Endothelial cell of umbilical vein (primary cell): ENCODE results near the gene CACNA1E. TPM values are rescaled to one million over a fixed set of nuclear protein-coding genes. Genes with fewer than 3 reads are reported as not detected.

ENCODE experiments used
- BruUV-seq: library from RNA; stranded (reverse); fragments of 400-500 nt; replicated peaks from 2 replicates; lab custom pipeline; 2021; lab: Mats Ljungman, UMichigan
- CTCF ChIA-PET: fragments of 300-600, 350-600 bp; sonication (Branson Sonifier 250); formaldehyde crosslinking; loops from one replicate; lab custom pipeline; 2021; ENCODE audit warnings: antibody characterized with exemption, inconsistent platforms; lab: Charles Lee
- POLR2A ChIA-PET: fragments of 300-600, 350-600 bp; sonication (Branson Sonifier 250); formaldehyde crosslinking; loops from one replicate; lab custom pipeline; 2021; ENCODE audit warnings: antibody characterized with exemption, inconsistent platforms; lab: Charles Lee
- DNase-seq: peaks from one replicate; pipeline ENCODE4 v3.0.0-alpha.2; 2011; ENCODE audit warnings: low read depth, low spot score
- FAIRE-seq: peaks from 2 replicates; lab custom pipeline; 2011; peaks lifted over from hg19 to GRCh38; lab: Jason Lieb, UNC
- H2AFZ ChIP-seq: 2 replicates; pipeline ENCODE4 v1.6.0; 2012; ENCODE audit warnings: low read depth, low read length, control low read depth, inconsistent platforms
- H3K27ac ChIP-seq: 2 replicates; pipeline ENCODE4 v1.5.1; 2011; ENCODE audit warnings: low read depth, mild to moderate bottlenecking, control low read depth, low read length, moderate library complexity; ENCODE audit not compliant: insufficient read depth
- H3K27me3 ChIP-seq, 2 experiments: 2 replicates each; pipeline versions ENCODE4 v1.6.0 to v1.6.1; 2011; ENCODE audit warnings: low read length in 2 of 2, mixed read lengths in 1 of 2; ENCODE audit not compliant: control insufficient read depth in 2 of 2, insufficient read depth in 2 of 2
- H3K36me3 ChIP-seq, 2 experiments: 2 replicates in 1 of 2; 3 replicates in 1 of 2; pipeline ENCODE4 v1.5.1; 2011; ENCODE audit warnings: low read length in 2 of 2, mild to moderate bottlenecking in 1 of 2, moderate library complexity in 1 of 2; ENCODE audit not compliant: control insufficient read depth in 2 of 2, insufficient read depth in 2 of 2; ENCODE audit errors: extremely low read depth in 1 of 2
- H3K4me1 ChIP-seq: 3 replicates; pipeline ENCODE4 v1.5.1; 2011; ENCODE audit warnings: mild to moderate bottlenecking, low read length; ENCODE audit not compliant: control insufficient read depth, insufficient read depth; ENCODE audit errors: extremely low read depth
- H3K4me2 ChIP-seq: 2 replicates; pipeline ENCODE4 v1.6.1; 2011; ENCODE audit warnings: low read length, control low read depth, mixed read lengths; ENCODE audit not compliant: insufficient read depth
- H3K4me3 ChIP-seq, 3 experiments: fragments of 200-600 bp in 1 of 3; sonication (generic), shearing (Covaris generic) in 1 of 3; replicated peaks in 1 of 3; 2 replicates each; pipeline ENCODE4 v1.5.1; 2011 to 2016; ENCODE audit warnings: control low read depth in 3 of 3, low read length in 3 of 3, mild to moderate bottlenecking in 2 of 3, inconsistent platforms in 1 of 3, low read depth in 1 of 3, moderate library complexity in 1 of 3; ENCODE audit not compliant: insufficient read depth in 1 of 3
- H3K79me2 ChIP-seq: 2 replicates; pipeline ENCODE4 v1.6.0; 2012; ENCODE audit warnings: low read length, inconsistent platforms; ENCODE audit not compliant: control insufficient read depth, insufficient read depth
- H3K9ac ChIP-seq: replicated peaks from 2 replicates; pipeline ENCODE3; 2011; ENCODE audit warnings: low read length, control low read depth; ENCODE audit not compliant: insufficient read depth; ENCODE audit errors: extremely low read depth
- H3K9me1 ChIP-seq: replicated peaks from 3 replicates; pipeline ENCODE4 v1.6.0; 2011; ENCODE audit warnings: mild to moderate bottlenecking, low read length; ENCODE audit not compliant: control insufficient read depth, insufficient read depth; ENCODE audit errors: extremely low read depth
- H3K9me3 ChIP-seq: replicated peaks from 2 replicates; pipeline ENCODE4 v1.5.1; 2012; ENCODE audit warnings: low read length, inconsistent platforms; ENCODE audit not compliant: control insufficient read depth, insufficient read depth
- H4K20me1 ChIP-seq: replicated peaks from 2 replicates; pipeline ENCODE3; 2011; ENCODE audit warnings: mild to moderate bottlenecking, low read length; ENCODE audit not compliant: control insufficient read depth, insufficient read depth; ENCODE audit errors: extremely low read depth
- CTCF ChIP-seq, 2 donors: IDR thresholded peaks; 1 replicate in 1 of 2; 2 replicates in 1 of 2; pipeline ENCODE4 v1.5.1; 2011; ENCODE audit warnings: low read length in 2 of 2, mild to moderate bottlenecking in 2 of 2, moderate library complexity in 2 of 2, control low read depth in 1 of 2, inconsistent platforms in 1 of 2, low read depth in 1 of 2; ENCODE audit not compliant: insufficient read depth in 1 of 2; ENCODE audit errors: extremely low read depth in 1 of 2
- FOS ChIP-seq: IDR thresholded peaks from 2 replicates; pipeline ENCODE4 v1.6.1; 2011; ENCODE audit warnings: mild to moderate bottlenecking, low read length, moderate library complexity, borderline replicate concordance; ENCODE audit not compliant: insufficient read depth
- JUN ChIP-seq: IDR thresholded peaks from 2 replicates; pipeline ENCODE4 v1.6.1; 2011; ENCODE audit warnings: borderline replicate concordance, low read depth; ENCODE audit not compliant: insufficient read length, insufficient read depth
- MAX ChIP-seq: IDR thresholded peaks from 2 replicates; pipeline ENCODE4 v1.6.1; 2011; ENCODE audit not compliant: insufficient read depth, insufficient read length
- MYC ChIP-seq: IDR thresholded peaks from one replicate; pipeline ENCODE4 v1.6.1; 2011; ENCODE audit warnings: mild to moderate bottlenecking, low read depth, low read length
- POLR2AphosphoS5 ChIP-seq: IDR thresholded peaks from 2 replicates; pipeline ENCODE4 v1.6.1; 2012; ENCODE audit warnings: low read depth, mild to moderate bottlenecking, control low read depth, low read length, moderate library complexity; ENCODE audit not compliant: insufficient read depth
- dilution Hi-C: fragments of 300-500 bp; cut with MboI; formaldehyde crosslinking; loops from one replicate; pipeline ENCODE4 v1.15.0; 2019; ENCODE audit warnings: low sequenced_read_pairs; ENCODE audit not compliant: extremely low pct_ligation_motif_present
- intact Hi-C: fragments of 100-400 bp; cut with micrococcal nuclease; formaldehyde crosslinking; loops from one replicate; pipeline ENCODE4 v1.10.0; 2022
- polyA plus RNA-seq, 4 experiments: library from polyadenylated mRNA; depleted of rRNA in 3 of 4; stranded (reverse) in 3 of 4; unstranded in 1 of 4; fragments of >200 nt; gene quantifications; 2 replicates each; pipeline versions ENCODE4 v1.2.1 to v1.2.3, GENCODE V29; 2011 to 2012; ENCODE audit warnings: missing spikeins in 1 of 4
- total RNA-seq: library from RNA; stranded (reverse); gene quantifications from 2 replicates; pipeline ENCODE4 v1.2.3, GENCODE V29; 2021

Gene CACNA1E
- total and polyA plus RNA-seq, 2 donors (not counting 3 experiments of a cell fraction or from before 2014, with no cell fraction given) = not detected

DNA sequence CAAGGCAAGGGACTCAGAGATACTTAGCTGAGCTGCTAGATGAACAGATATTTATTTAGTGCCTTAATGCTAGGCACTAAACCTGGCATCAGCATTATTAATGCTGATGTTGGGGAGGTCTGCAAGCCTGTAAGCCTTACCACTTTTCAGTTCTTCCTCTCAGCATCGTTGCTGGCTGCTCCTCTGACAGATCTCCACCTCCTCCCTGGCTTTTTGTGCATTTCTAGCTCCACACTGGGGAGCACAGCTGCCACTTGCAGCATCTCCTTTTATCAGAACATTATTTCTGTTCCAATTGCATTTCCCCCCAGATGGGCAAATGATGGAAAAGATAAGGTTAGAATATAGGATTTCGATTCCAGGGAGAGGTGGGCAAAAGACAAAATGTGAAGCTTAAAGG lies 34.8 kb downstream of the CACNA1E start:
- dilution Hi-C loops = no loop called here
- H3K9me3 ChIP-seq = no peaks in the 10 kb centered on the region
- CTCF ChIA-PET = no interaction called here
- BruUV-seq = no TSS peak
- intact Hi-C loops = no loop called here
- no peaks in the 10 kb centered on the region for H3K4me1 ChIP-seq
- H3K36me3 ChIP-seq = no peaks in the 10 kb centered on the region
- no peak overlapping the region for H3K9ac ChIP-seq
- H3K9me1 ChIP-seq = no peaks in the 10 kb centered on the region
- DNase-seq (no peak), FAIRE-seq (no peak)
- H3K27me3 ChIP-seq = no peaks in the 10 kb centered on the region
- TF ChIP-seq MAX = no peak
- TF ChIP-seq JUN = no peak
- no peak for TF ChIP-seq CTCF (IDR thresholded peaks at IDR 0.05; ENCODE audit: extremely low read depth in 1 of 2, insufficient read depth in 1 of 2, low read depth in 1 of 2, low read length in 2 of 2)
- no peak overlapping the region for H3K4me3 ChIP-seq
- POLR2A ChIA-PET = no interaction called here
- no peaks in the 10 kb centered on the region for H4K20me1 ChIP-seq
- no peaks in the 10 kb centered on the region for H3K79me2 ChIP-seq
- H3K27ac ChIP-seq = no peak overlapping the region
- H3K4me2 ChIP-seq = no peak overlapping the region
- no peak overlapping the region for H2AFZ ChIP-seq

DNA sequence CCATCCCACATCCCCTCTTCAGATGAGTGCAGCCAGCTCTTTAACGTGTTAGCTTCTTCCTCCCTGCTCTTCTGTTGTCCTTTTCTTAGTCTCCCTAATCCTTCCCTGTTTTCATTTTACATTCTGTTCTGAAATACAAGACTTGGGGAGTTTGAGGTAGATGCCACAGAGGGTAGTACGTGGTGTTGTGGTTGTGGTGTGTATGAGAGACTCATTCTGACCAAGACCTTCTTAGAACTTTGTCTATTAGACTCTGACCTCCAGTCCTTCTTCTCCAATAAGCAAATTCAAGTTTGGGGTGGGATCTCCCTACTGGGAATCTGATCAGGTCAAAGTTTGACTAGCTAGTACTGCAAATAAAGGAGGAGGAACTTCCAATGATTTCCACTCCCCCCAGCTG lies 39.5 kb downstream of the CACNA1E start:
- Histone ChIP-seq H2AFZ (no peak overlapping the region), H4K20me1 (no peaks in the 10 kb centered on the region), H3K4me1 (no peaks in the 10 kb centered on the region), H3K9me1 (no peaks in the 10 kb centered on the region), H3K4me2 (no peak overlapping the region), H3K4me3 (no peak overlapping the region), H3K79me2 (no peaks in the 10 kb centered on the region), H3K9me3 (no peaks in the 10 kb centered on the region), H3K36me3 (no peaks in the 10 kb centered on the region), H3K27me3 (no peaks in the 10 kb centered on the region), H3K9ac (no peak overlapping the region), H3K27ac (no peak overlapping the region)
- dilution Hi-C loops = no loop called here
- CTCF ChIA-PET = no interaction called here
- no peak for DNase-seq
- no peak for FAIRE-seq
- POLR2A ChIA-PET = no interaction called here
- intact Hi-C loops = no loop called here
- BruUV-seq = no TSS peak
- TF ChIP-seq POLR2AphosphoS5 (no peak), JUN (no peak), MYC (no peak), FOS (no peak)
